HepG2 (cell line): ENCODE data around the gene BRMS1. TPM values are rescaled to one million over a fixed set of nuclear protein-coding genes. Genes with fewer than 3 reads are reported as not detected.

Source experiments
- ATAC-seq: fragments of 200-7000 bp; cut with Tn5 transposase; 3 replicates; pipeline ENCODE4 v1.9.1; 2020; ENCODE audit warnings: mild to moderate bottlenecking, moderate library complexity
- BruUV-seq: library from RNA; stranded (reverse); fragments of 400-500 nt; replicated peaks from 2 replicates; lab custom pipeline; 2021; lab: Mats Ljungman, UMichigan
- CTCF ChIA-PET: fragments of 300-600 bp; formaldehyde crosslinking; extraction: SDS; loops from one replicate; lab custom pipeline; 2021; ENCODE audit warnings: low total read pairs, inconsistent platforms, low intra/inter-chr PET ratio; lab: Yijun Ruan, JAX
- POLR2A ChIA-PET: fragments of 350-600 bp; sonication (Branson Sonifier 250); formaldehyde crosslinking; loops from one replicate; lab custom pipeline; 2020; ENCODE audit warnings: antibody characterized with exemption, inconsistent platforms; lab: Yijun Ruan, JAX
- DNase-seq: peaks from one replicate; pipeline ENCODE4 v3.0.0-alpha.2; 2015; ENCODE audit warnings: low spot score
- FAIRE-seq: peaks from 3 replicates; lab custom pipeline; 2011; peaks lifted over from hg19 to GRCh38; lab: Jason Lieb, UNC
- H2AFZ ChIP-seq: one replicate; pipeline ENCODE4 v1.6.1; 2011; ENCODE audit warnings: low read length, inconsistent platforms
- H3K27ac ChIP-seq: fragments of 300-600 bp; 3 replicates; pipeline ENCODE4 v1.8.0; 2011; ENCODE audit warnings: mixed run types, mild to moderate bottlenecking, mixed read lengths, low read length, inconsistent platforms; ENCODE audit not compliant: insufficient read depth; ENCODE audit errors: extremely low read length
- H3K27me3 ChIP-seq, 2 experiments: fragments of 200-600 bp in 1 of 2; 2 replicates in 1 of 2; 3 replicates in 1 of 2; pipeline versions ENCODE4 v1.6.0 to v1.8.0; 2011; ENCODE audit warnings: low read length in 2 of 2, mild to moderate bottlenecking in 2 of 2, moderate library complexity in 2 of 2, inconsistent platforms in 1 of 2; ENCODE audit not compliant: insufficient read depth in 2 of 2, control insufficient read depth in 1 of 2
- H3K36me3 ChIP-seq, 2 experiments: fragments of 200-600 bp in 1 of 2; replicated peaks in 1 of 2; 2 replicates in 1 of 2; 3 replicates in 1 of 2; pipeline versions ENCODE4 v1.5.1 to v1.8.0; 2011; ENCODE audit warnings: low read length in 2 of 2, inconsistent platforms in 1 of 2; ENCODE audit not compliant: insufficient read depth in 2 of 2, control insufficient read depth in 1 of 2
- H3K4me1 ChIP-seq: 2 replicates; pipeline ENCODE4 v1.5.1; 2012; ENCODE audit warnings: low read length, inconsistent platforms; ENCODE audit not compliant: insufficient read depth
- H3K4me2 ChIP-seq: 2 replicates; pipeline ENCODE4 v1.6.0; 2011; ENCODE audit warnings: low read depth, low read length, inconsistent platforms
- H3K4me3 ChIP-seq, 3 experiments: fragments of 200-600 bp in 1 of 3; sonication (generic), shearing (Covaris generic) in 1 of 3; replicated peaks in 1 of 3; 2 replicates each; pipeline ENCODE4 v1.5.1; 2011 to 2016; ENCODE audit warnings: low read length in 3 of 3, inconsistent platforms in 2 of 3, low read depth in 2 of 3, mild to moderate bottlenecking in 2 of 3, control low read depth in 1 of 3, mixed read lengths in 1 of 3; ENCODE audit not compliant: insufficient read depth in 1 of 3
- H3K79me2 ChIP-seq: one replicate; pipeline ENCODE4 v1.6.1; 2011; ENCODE audit warnings: low read length, inconsistent platforms; ENCODE audit not compliant: insufficient read depth
- H3K9ac ChIP-seq: 2 replicates; pipeline ENCODE4 v1.6.0; 2011; ENCODE audit warnings: mild to moderate bottlenecking, low read depth, low read length, inconsistent platforms; ENCODE audit not compliant: insufficient read depth
- H3K9me3 ChIP-seq: 2 replicates; pipeline ENCODE4 v1.5.1; 2012; ENCODE audit warnings: mild to moderate bottlenecking, low read length
- H4K20me1 ChIP-seq: 2 replicates; pipeline ENCODE4 v1.6.0; 2011; ENCODE audit warnings: inconsistent platforms, mild to moderate bottlenecking, low read length, moderate library complexity; ENCODE audit not compliant: insufficient read depth
- AKAP8 ChIP-seq: sonication (generic); formaldehyde crosslinking; IDR thresholded peaks from 2 replicates; pipeline ENCODE4 v1.5.1; 2020; ENCODE audit warnings: mild to moderate bottlenecking, missing genetic modification reagents
- KDM2A ChIP-seq: sonication (generic); formaldehyde crosslinking; IDR thresholded peaks from 2 replicates; pipeline ENCODE4 v1.4.0; 2020; ENCODE audit warnings: low read depth, missing genetic modification reagents, borderline replicate concordance
- MIER2 ChIP-seq: IDR thresholded peaks from 2 replicates; pipeline ENCODE4 v1.6.1; 2016; ENCODE audit warnings: missing biosample characterization, missing genetic modification reagents
- MTA3 ChIP-seq: sonication (generic); formaldehyde crosslinking; IDR thresholded peaks from 2 replicates; pipeline ENCODE4 v1.4.0; 2020; ENCODE audit warnings: missing genetic modification reagents
- POLR2A ChIP-seq, 2 experiments: IDR thresholded peaks; 2 replicates each; pipeline ENCODE4 v1.6.1; 2011; ENCODE audit warnings: low read depth in 2 of 2, low read length in 2 of 2, mild to moderate bottlenecking in 1 of 2, moderate library complexity in 1 of 2; ENCODE audit not compliant: insufficient read depth in 1 of 2
- POLR2G ChIP-seq: fragments of 200-400 bp; formaldehyde crosslinking; IDR thresholded peaks from 2 replicates; pipeline ENCODE4 v1.6.1; 2018; ENCODE audit warnings: mild to moderate bottlenecking, low read depth, low read length, moderate library complexity
- RBM22 ChIP-seq: fragments of 200-400 bp; formaldehyde crosslinking; optimal IDR thresholded peaks from 2 replicates; pipeline ENCODE3; 2017; ENCODE audit warnings: mild to moderate bottlenecking, low read length, moderate library complexity
- TGIF2 ChIP-seq: IDR thresholded peaks from 2 replicates; pipeline ENCODE4 v1.6.1; 2016; ENCODE audit warnings: control low read depth, missing compliant biosample characterization
- U2AF1 ChIP-seq: fragments of 200-400 bp; formaldehyde crosslinking; optimal IDR thresholded peaks from 2 replicates; pipeline ENCODE3; 2017; ENCODE audit warnings: mild to moderate bottlenecking, low read depth, low read length
- ZC3H13 ChIP-seq: sonication (generic); formaldehyde crosslinking; IDR thresholded peaks from 2 replicates; pipeline ENCODE4 v1.8.1; 2023; ENCODE audit warnings: mild to moderate bottlenecking, missing genetic modification reagents, moderate library complexity
- ZNF180 ChIP-seq: sonication (generic); formaldehyde crosslinking; IDR thresholded peaks from 2 replicates; pipeline ENCODE4 v1.4.0; 2020; ENCODE audit warnings: low read depth, missing genetic modification reagents, borderline replicate concordance
- ZNF629 ChIP-seq: sonication (generic); formaldehyde crosslinking; conservative IDR thresholded peaks from 2 replicates; pipeline ENCODE4 v1.5.0; 2020; ENCODE audit warnings: missing genetic modification reagents
- ZNF709 ChIP-seq: sonication (generic); formaldehyde crosslinking; IDR thresholded peaks from 2 replicates; pipeline ENCODE4 v1.5.0; 2020; ENCODE audit warnings: mild to moderate bottlenecking, missing genetic modification reagents
- ZSCAN21 ChIP-seq: sonication (generic); formaldehyde crosslinking; IDR thresholded peaks from 2 replicates; pipeline ENCODE4 v1.8.0; 2022; ENCODE audit warnings: mild to moderate bottlenecking, missing genetic modification reagents, moderate library complexity, borderline replicate concordance
- ZSCAN29 ChIP-seq: sonication (generic); formaldehyde crosslinking; conservative IDR thresholded peaks from 2 replicates; pipeline ENCODE4 v1.4.0; 2020; ENCODE audit warnings: mild to moderate bottlenecking, missing genetic modification reagents
- WGBS: methylation state at CpG from one replicate; pipeline ENCODE4 v1.1.6; 2017; ENCODE audit warnings: low lambda C conversion rate; 5-methylcytosine and 5-hydroxymethylcytosine counted together
- in situ Hi-C: cut with HindIII; loops from 2 replicates; pipeline ENCODE4 v1.10.0; 2017; ENCODE audit warnings: low pct_unique_long_range_greater_than_20kb; ENCODE audit not compliant: extremely low pct_ligation_motif_present
- intact Hi-C: fragments of 100-400 bp; cut with micrococcal nuclease; formaldehyde crosslinking; loops from one replicate; pipeline ENCODE4 v1.10.0; 2022; ENCODE audit not compliant: unreplicated experiment
- polyA plus RNA-seq, 8 experiments: library from polyadenylated mRNA; depleted of rRNA in 3 of 8; stranded (reverse) in 7 of 8; unstranded in 1 of 8; fragments of >200 nt; fragmentation: Illumina TruSeq in 4 of 8; extraction: Trizol in 4 of 8; gene quantifications; 2 replicates each; pipeline versions ENCODE4 v1.2.1 to v1.2.3, GENCODE V29; 2011 to 2016; ENCODE audit warnings: low read depth in 4 of 8, missing spikeins in 1 of 8, mixed read lengths in 1 of 8; ENCODE audit not compliant: insufficient read depth in 1 of 8
- total RNA-seq, 5 experiments: library from RNA; depleted of rRNA; stranded (reverse); fragments of >200 nt; fragmentation: Illumina TruSeq; extraction: Trizol; gene quantifications; 2 replicates each; pipeline ENCODE4 v1.2.3, GENCODE V29; 2016; ENCODE audit warnings: low read depth in 1 of 5
- TF ChIP-seq, protein P1 (sequence below): fragments of 450-650 bp; IDR thresholded peaks from 2 replicates; pipeline ENCODE4 v1.6.1; 2017

BRMS1 gene
- total and polyA plus RNA-seq, 2 of the 13 experiments (the other 11 are each of a cell fraction or from before 2014, with no cell fraction given), result 15.8 to 55.7 TPM

DNA sequence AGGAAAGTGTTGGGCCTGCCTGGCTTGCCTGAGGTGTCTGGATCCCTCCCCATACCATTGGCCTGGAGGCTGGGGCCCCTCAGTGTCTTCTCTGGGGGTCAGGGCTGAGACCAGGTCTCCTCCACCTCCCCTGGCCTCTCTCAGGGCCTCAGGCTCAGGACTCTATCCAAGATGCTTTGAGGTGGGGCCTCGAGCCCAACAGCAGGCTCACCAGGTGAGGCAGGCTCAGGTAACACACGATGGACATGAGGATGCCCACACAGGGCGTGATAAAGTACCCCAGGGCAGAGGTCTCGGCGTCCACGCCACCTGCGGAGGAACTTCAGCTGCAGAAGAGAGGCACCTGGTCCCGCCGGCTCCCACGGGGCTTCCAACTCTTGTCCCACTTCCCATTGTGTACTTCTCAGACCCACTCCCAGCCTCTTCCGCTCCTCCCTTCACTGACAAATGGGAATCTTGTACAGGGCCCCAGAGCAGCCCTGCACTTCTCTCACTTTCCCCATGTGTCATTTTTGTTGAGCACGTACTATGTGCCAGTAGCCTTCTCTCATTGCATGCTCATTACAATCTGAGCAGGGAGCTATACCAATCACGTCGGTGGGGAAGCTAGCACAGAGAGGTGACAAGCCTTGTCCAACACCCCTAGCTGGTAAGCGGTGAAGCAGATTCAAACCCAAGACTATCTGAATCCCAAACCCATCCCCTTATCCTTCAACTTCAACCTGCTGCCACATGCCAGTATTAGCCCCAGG, 22.8 kb upstream of the BRMS1 start (continued):
- TF ChIP-seq ZSCAN29 (CRISPR knock-in tag) (no peak), TGIF2 (no peak), ZC3H13 (CRISPR knock-in tag) (peak; percentile 13; the same call in 1 of the 2 replicates), ZSCAN21 (CRISPR knock-in tag) (0 out of 2 replicates have a peak, but pooled peaks have one; percentile 37)

DNA sequence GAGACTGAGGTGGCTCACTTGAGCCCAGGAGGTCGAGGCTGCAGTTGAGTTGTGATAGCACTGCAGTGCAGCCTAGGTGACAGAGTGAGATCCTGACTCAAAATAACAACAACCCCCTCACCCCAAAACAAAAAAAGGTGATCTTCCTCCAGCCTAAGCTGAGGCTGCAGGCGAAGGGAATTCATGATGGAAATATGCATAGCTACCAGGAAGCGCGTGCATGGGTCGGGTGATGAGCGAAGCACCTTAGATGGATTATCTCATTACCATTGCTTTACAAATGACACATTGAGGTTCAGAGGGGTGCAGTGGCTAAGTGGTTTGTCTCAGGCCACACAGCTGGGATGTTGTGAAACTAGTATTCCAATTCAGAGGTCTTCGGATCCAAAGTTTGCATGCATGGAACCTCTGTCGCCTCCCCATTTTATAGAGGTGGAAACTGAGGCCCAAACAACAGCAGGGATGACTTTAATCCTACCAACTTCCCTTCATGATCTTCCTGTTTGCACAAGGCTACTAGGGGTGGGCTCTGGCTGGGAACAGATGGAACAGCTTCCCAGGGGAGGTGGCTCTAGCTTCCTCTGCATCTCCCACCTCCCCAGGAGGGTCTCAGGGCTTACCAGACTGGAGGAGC, 22.1 kb upstream of the BRMS1 start:
- no peak overlapping the region for H3K27ac ChIP-seq
- H3K36me3 ChIP-seq, result peaks cover 1 to 10% of the 10 kb centered on the region in 2 experiments; a peak in 1 of 5 replicates
- H3K79me2 ChIP-seq, result no peaks in the 10 kb centered on the region
- FAIRE-seq (no peak), ATAC-seq (no peak), DNase-seq (no peak)
- peaks cover 42% of the 10 kb centered on the region for H3K4me1 ChIP-seq
- H3K4me3 ChIP-seq, result no peak overlapping the region
- POLR2A ChIA-PET, result interaction anchor here (0.9 to 1.2 kb wide), 2 partner anchors 16 to 72 kb away, joined by 3 read pairs; partner anchors contain the start of gene MRPL11
- no peaks in the 10 kb centered on the region for H3K9me3 ChIP-seq
- WGBS, result 84% methylated on average over 6 of the region's 8 CpGs
- no peak overlapping the region for H3K9ac ChIP-seq
- no TSS peak for BruUV-seq
- no peaks in the 10 kb centered on the region; the same call in 1 of the 2 replicates for H4K20me1 ChIP-seq
- no peaks in the 10 kb centered on the region for H3K27me3 ChIP-seq
- TF ChIP-seq POLR2A (IDR thresholded peaks at IDR 0.05; ENCODE audit: insufficient read depth in 1 of 2, low read depth in 2 of 2, low read length in 2 of 2) (peak in 1 of 2 experiments; percentile 22; a peak in 1 of 4 replicates), ZNF629 (CRISPR knock-in tag) (peak; percentile 77), KDM2A (CRISPR knock-in tag) (peak; percentile 45), AKAP8 (CRISPR knock-in tag) (peak; percentile 78; the same call in 1 of the 2 replicates), ZNF180 (CRISPR knock-in tag) (no peak), RBM22 (peak; percentile 29), U2AF1 (peak; percentile 26), MTA3 (no peak), POLR2G (peak; percentile 50), ZNF709 (no peak), MIER2 (no peak)
- TF ChIP-seq, protein P1, sequence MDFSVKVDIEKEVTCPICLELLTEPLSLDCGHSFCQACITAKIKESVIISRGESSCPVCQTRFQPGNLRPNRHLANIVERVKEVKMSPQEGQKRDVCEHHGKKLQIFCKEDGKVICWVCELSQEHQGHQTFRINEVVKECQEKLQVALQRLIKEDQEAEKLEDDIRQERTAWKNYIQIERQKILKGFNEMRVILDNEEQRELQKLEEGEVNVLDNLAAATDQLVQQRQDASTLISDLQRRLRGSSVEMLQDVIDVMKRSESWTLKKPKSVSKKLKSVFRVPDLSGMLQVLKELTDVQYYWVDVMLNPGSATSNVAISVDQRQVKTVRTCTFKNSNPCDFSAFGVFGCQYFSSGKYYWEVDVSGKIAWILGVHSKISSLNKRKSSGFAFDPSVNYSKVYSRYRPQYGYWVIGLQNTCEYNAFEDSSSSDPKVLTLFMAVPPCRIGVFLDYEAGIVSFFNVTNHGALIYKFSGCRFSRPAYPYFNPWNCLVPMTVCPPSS, result no peak
- TF ChIP-seq, all 625 proteins: peak for 7
- no peak overlapping the region for H2AFZ ChIP-seq
- H3K4me2 ChIP-seq, result no peak overlapping the region
- intact Hi-C loops, result no loop called here
- in situ Hi-C loops, result no loop called here
- CTCF ChIA-PET, result no interaction called here
